CD14-positive monocyte (primary cell): Measurements from ENCODE around the gene ITIH3. TPM values are rescaled to one million over a fixed set of nuclear protein-coding genes. Genes with fewer than 3 reads are reported as not detected.
A peak's percentile ranks its signal among the peaks of the same experiment; 100 is the strongest.

Experiments used
- DNase-seq, 3 donors: peaks; one replicate each; pipeline ENCODE4 v3.0.0-alpha.2; 2011 to 2022
- H2AFZ ChIP-seq: 2 replicates; pipeline ENCODE4 v1.6.0; 2012; ENCODE audit warnings: mild to moderate bottlenecking, low read depth, low read length, inconsistent platforms; ENCODE audit not compliant: insufficient read depth, poor library complexity, severe bottlenecking
- H3K27ac ChIP-seq, 2 donors: 1 replicate in 1 of 2; 2 replicates in 1 of 2; pipeline ENCODE4 v1.5.1; 2012 to 2013; ENCODE audit warnings: low read length in 2 of 2, control low read depth in 1 of 2, inconsistent platforms in 1 of 2, low read depth in 1 of 2, mild to moderate bottlenecking in 1 of 2
- H3K27me3 ChIP-seq, 2 donors: one replicate each; pipeline versions ENCODE4 v1.6.0 to v1.6.1; 2011 to 2013; ENCODE audit warnings: low read length in 2 of 2; ENCODE audit not compliant: control insufficient read depth in 2 of 2, insufficient read depth in 2 of 2
- H3K36me3 ChIP-seq, 2 donors: replicated peaks in 1 of 2; 1 replicate in 1 of 2; 2 replicates in 1 of 2; pipeline versions ENCODE4 v1.5.1 to v1.6.1; 2012 to 2013; ENCODE audit warnings: low read length in 2 of 2, control low read depth in 1 of 2, inconsistent platforms in 1 of 2, mild to moderate bottlenecking in 1 of 2; ENCODE audit not compliant: insufficient read depth in 2 of 2, control insufficient read depth in 1 of 2
- H3K4me1 ChIP-seq, 2 donors: 1 replicate in 1 of 2; 2 replicates in 1 of 2; pipeline versions ENCODE4 v1.5.1 to v1.6.1; 2012 to 2013; ENCODE audit warnings: low read length in 2 of 2, control low read depth in 1 of 2, inconsistent platforms in 1 of 2, mild to moderate bottlenecking in 1 of 2, moderate library complexity in 1 of 2; ENCODE audit not compliant: insufficient read depth in 2 of 2, control insufficient read depth in 1 of 2
- H3K4me2 ChIP-seq: replicated peaks from 2 replicates; pipeline ENCODE3; 2012; ENCODE audit warnings: low read length, moderate library complexity, mild to moderate bottlenecking; ENCODE audit not compliant: poor library complexity, severe bottlenecking; ENCODE audit errors: extremely low read depth
- H3K4me3 ChIP-seq, 3 experiments: fragments of 200-600 bp in 1 of 3; sonication (generic) in 1 of 3; replicated peaks in 1 of 3; 1 replicate in 2 of 3; 2 replicates in 1 of 3; pipeline ENCODE4 v1.5.1; 2011 to 2013; ENCODE audit warnings: low read length in 3 of 3, mild to moderate bottlenecking in 3 of 3, control low read depth in 2 of 3, low read depth in 2 of 3, inconsistent platforms in 1 of 3, moderate library complexity in 1 of 3
- H3K79me2 ChIP-seq: 2 replicates; pipeline ENCODE4 v1.6.0; 2012; ENCODE audit warnings: mild to moderate bottlenecking, control low read depth, inconsistent platforms, low read length, moderate library complexity; ENCODE audit not compliant: insufficient read depth
- H3K9ac ChIP-seq: 2 replicates; pipeline ENCODE4 v1.6.0; 2017; ENCODE audit warnings: low read length, mild to moderate bottlenecking; ENCODE audit not compliant: insufficient read depth, poor library complexity, severe bottlenecking
- H3K9me3 ChIP-seq, 2 donors: replicated peaks in 1 of 2; 1 replicate in 1 of 2; 2 replicates in 1 of 2; pipeline versions ENCODE4 v1.5.1 to v1.6.1; 2012 to 2013; ENCODE audit warnings: low read length in 2 of 2, control low read depth in 1 of 2; ENCODE audit not compliant: control insufficient read depth in 1 of 2, insufficient read depth in 1 of 2
- H4K20me1 ChIP-seq: 2 replicates; pipeline ENCODE4 v1.6.0; 2012; ENCODE audit warnings: mild to moderate bottlenecking, low read length, control low read depth, moderate library complexity; ENCODE audit not compliant: insufficient read depth
- H3K27ac Mint-ChIP-seq, 7 donors: one replicate each; pipeline ENCODE4 v1.8.0; 2020; ENCODE audit warnings: mild to moderate bottlenecking in 7 of 7, mixed read lengths in 7 of 7, moderate library complexity in 6 of 7, inconsistent platforms in 2 of 7
- H3K27me3 Mint-ChIP-seq, 3 donors: one replicate each; pipeline ENCODE4 v1.8.0; 2021 to 2022; ENCODE audit warnings: low read depth in 3 of 3, mild to moderate bottlenecking in 3 of 3, mixed read lengths in 3 of 3, moderate library complexity in 3 of 3, inconsistent platforms in 1 of 3
- H3K36me3 Mint-ChIP-seq, 2 donors: one replicate each; pipeline ENCODE4 v1.8.0; 2020; ENCODE audit warnings: mixed read lengths in 2 of 2, inconsistent platforms in 1 of 2, mild to moderate bottlenecking in 1 of 2
- H3K4me1 Mint-ChIP-seq: one replicate; pipeline ENCODE4 v1.8.0; 2020; ENCODE audit warnings: mild to moderate bottlenecking, mixed read lengths
- H3K4me3 Mint-ChIP-seq, 2 donors: one replicate each; pipeline ENCODE4 v1.8.0; 2020; ENCODE audit warnings: mild to moderate bottlenecking in 2 of 2, mixed read lengths in 2 of 2, moderate library complexity in 1 of 2
- H3K9me3 Mint-ChIP-seq, 7 donors: one replicate each; pipeline ENCODE4 v1.8.0; 2020 to 2022; ENCODE audit warnings: mixed read lengths in 7 of 7, mild to moderate bottlenecking in 6 of 7, moderate library complexity in 6 of 7, inconsistent platforms in 2 of 7
- WGBS: methylation state at CpG from one replicate; pipeline ENCODE4 v1.1.5; 2013; ENCODE audit warnings: missing lambda C conversion rate; ENCODE audit not compliant: insufficient coverage; 5-methylcytosine and 5-hydroxymethylcytosine counted together
- intact Hi-C, 2 donors: fragments of 100-400 bp; cut with micrococcal nuclease; formaldehyde crosslinking; loops; one replicate each; pipeline versions ENCODE4 v1.15.0 to v1.15.1; 2023
- polyA plus RNA-seq, 3 donors: library from polyadenylated mRNA; depleted of rRNA in 1 of 3; unstranded in 2 of 3; stranded (reverse) in 1 of 3; fragments of 300-500 nt in 2 of 3; fragments of >200 nt in 1 of 3; fragmentation: Illumina TruSeq in 2 of 3; gene quantifications; 1 replicate in 2 of 3; 2 replicates in 1 of 3; pipeline ENCODE4 v1.2.3, GENCODE V29; 2012 to 2021
- TF ChIP-seq, protein P1 (sequence below): fragments of 200-600 bp; IDR thresholded peaks from one replicate; pipeline ENCODE4 v1.8.0; 2022; ENCODE audit warnings: antibody characterized with exemption, mild to moderate bottlenecking

ITIH3 gene
- polyA plus RNA-seq, 3 donors = 0.07 TPM; not detected in 2

DNA sequence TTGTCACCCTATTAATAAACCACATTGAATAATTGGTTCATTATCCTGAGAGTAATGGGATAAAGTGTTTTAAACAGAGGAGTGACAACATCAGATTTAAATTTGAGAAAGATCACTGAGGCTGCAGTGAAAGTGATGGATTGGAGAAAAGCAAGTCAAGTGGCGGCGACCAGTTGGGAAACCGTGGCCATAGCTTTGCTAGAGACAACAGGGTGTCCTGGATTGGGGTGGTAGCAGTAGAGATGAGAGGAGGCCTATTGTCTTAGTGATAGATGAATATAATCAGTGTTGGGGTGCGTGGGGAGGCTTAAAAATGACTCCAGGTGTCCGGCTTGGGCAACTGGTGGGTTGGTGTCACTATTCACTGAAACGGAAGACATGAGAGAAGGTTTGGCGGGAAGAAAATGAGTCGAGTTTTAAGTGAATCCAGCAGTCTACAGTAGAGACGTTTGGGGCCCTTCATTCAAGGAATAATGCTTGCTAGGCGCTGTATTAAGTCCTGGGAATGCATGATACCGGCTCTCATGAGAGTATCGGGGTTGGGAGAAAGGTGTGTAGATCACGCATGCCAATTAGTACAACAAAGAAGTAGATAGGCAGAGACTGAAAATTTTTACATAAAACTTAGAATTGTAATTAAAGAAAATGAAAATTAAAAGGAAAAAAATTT, 24.7 kb upstream of the ITIH3 start:
- intact Hi-C loops = no loop called here
- WGBS = 34% methylated on average over 10 of the region's 13 CpGs
- Mint-ChIP-seq H3K27me3 (peaks cover 0 to 2% (median 0%) of the 10 kb centered on the region in 3 donors), H3K4me3 (peak overlapping the region; percentile 85 to 93), H3K36me3 (peaks cover 30 to 45% of the 10 kb centered on the region in 2 donors), H3K9me3 (peaks cover 0 to 2% (median 0%) of the 10 kb centered on the region in 7 donors), H3K27ac (peak overlapping the region; percentile 81 to 97 (median 93)), H3K4me1 (peaks cover 24% of the 10 kb centered on the region)
- H3K36me3 ChIP-seq = peaks cover 21 to 36% of the 10 kb centered on the region in 2 donors
- peak overlapping the region; percentile 60 to 85 (median 67) for H3K4me3 ChIP-seq
- peak overlapping the region; percentile 92 for H3K9ac ChIP-seq
- peak overlapping the region in 1 of 2 donors; percentile 86 for H3K27ac ChIP-seq
- peaks cover 32% of the 10 kb centered on the region for H3K79me2 ChIP-seq
- H3K27me3 ChIP-seq = no peaks in the 10 kb centered on the region
- peak overlapping the region; percentile 90 for H3K4me2 ChIP-seq
- peaks cover 25 to 28% of the 10 kb centered on the region in 2 donors for H3K4me1 ChIP-seq
- H3K9me3 ChIP-seq = no peaks in the 10 kb centered on the region
- H2AFZ ChIP-seq = peak overlapping the region; percentile 91
- no peak for DNase-seq
- TF ChIP-seq, protein P1, sequence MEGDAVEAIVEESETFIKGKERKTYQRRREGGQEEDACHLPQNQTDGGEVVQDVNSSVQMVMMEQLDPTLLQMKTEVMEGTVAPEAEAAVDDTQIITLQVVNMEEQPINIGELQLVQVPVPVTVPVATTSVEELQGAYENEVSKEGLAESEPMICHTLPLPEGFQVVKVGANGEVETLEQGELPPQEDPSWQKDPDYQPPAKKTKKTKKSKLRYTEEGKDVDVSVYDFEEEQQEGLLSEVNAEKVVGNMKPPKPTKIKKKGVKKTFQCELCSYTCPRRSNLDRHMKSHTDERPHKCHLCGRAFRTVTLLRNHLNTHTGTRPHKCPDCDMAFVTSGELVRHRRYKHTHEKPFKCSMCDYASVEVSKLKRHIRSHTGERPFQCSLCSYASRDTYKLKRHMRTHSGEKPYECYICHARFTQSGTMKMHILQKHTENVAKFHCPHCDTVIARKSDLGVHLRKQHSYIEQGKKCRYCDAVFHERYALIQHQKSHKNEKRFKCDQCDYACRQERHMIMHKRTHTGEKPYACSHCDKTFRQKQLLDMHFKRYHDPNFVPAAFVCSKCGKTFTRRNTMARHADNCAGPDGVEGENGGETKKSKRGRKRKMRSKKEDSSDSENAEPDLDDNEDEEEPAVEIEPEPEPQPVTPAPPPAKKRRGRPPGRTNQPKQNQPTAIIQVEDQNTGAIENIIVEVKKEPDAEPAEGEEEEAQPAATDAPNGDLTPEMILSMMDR = no peak
- H4K20me1 ChIP-seq = peaks cover 4% of the 10 kb centered on the region

DNA sequence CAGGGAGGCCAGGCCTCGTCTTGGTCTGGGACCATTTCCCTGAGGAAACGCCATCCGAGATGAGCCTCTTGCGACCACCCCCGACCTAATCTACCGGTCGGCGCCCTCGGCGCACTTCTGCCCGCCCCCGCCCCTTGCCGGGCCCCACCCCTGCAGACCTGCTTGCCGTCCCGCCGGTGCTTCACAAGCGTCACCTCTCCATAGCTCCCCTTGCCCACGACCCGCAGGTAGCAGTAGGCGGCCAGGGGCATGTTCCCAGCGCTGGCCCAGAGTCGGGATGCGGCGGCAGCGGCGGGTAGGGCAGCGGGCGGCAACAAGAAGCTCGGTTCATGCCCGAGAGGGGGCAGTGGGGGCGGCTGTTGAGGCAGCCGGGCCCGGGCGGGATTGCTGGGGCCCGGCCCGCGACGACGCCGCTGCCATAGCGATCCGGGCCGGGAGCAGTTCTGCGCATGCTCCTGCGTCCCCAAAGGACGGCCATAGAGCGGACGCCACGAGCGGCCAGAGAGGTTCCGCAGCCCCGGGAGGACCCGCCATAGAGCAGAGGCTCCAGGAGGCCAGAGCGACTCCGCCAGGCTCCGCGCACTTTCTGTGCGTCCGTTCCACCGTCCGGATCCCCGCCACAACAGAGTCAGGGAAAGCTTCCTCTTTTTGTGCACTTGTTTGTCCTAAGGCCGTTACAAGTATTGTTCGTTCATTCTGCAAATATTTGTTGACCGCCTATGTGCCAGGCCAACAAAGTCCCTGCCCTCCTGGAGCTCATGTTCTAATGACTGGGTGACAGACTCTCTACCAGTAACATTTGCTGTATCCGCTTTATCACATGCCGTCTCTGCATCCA, 23.9 kb upstream of the ITIH3 start, which contains the start of gene NEK4:
Gene NEK4 (minus strand): TSS at position 445 of the 838 bp plus-strand sequence. CDS start 194 bp downstream, at position 251.
- H3K27ac ChIP-seq = peak within 1 kb of the TSS; percentile 73 to 86
- H3K79me2 ChIP-seq = peaks cover 32% of the 10 kb centered on the region
- under 1% methylated on average over 58 of the region's 67 CpGs for WGBS
- H3K36me3 ChIP-seq = peaks cover 15 to 28% of the 10 kb centered on the region in 2 donors
- H3K9ac ChIP-seq = peak within 1 kb of the TSS; percentile 92
- TF ChIP-seq, protein P1 = no peak
- peaks cover 25 to 40% of the 10 kb centered on the region in 2 donors for H3K36me3 Mint-ChIP-seq
- H3K4me3 Mint-ChIP-seq = peak within 1 kb of the TSS; percentile 85 to 93
- H2AFZ ChIP-seq = peak within 1 kb of the TSS; percentile 91
- intact Hi-C loops = no loop called here
- no peaks in the 10 kb centered on the region for H3K9me3 ChIP-seq
- DNase-seq = peak; percentile 87 to 92 (median 89)
- peaks cover 33 to 36% of the 10 kb centered on the region in 2 donors for H3K4me1 ChIP-seq
- no peaks in the 10 kb centered on the region for H3K27me3 ChIP-seq
- peak within 1 kb of the TSS; percentile 90 for H3K4me2 ChIP-seq
- H3K4me1 Mint-ChIP-seq = peaks cover 32% of the 10 kb centered on the region
- H3K27me3 Mint-ChIP-seq = peaks cover 0 to 3% (median 2%) of the 10 kb centered on the region in 3 donors
- H4K20me1 ChIP-seq = peaks cover 4% of the 10 kb centered on the region
- peaks cover 0 to 2% (median 0%) of the 10 kb centered on the region in 7 donors for H3K9me3 Mint-ChIP-seq
- H3K27ac Mint-ChIP-seq = peak within 1 kb of the TSS; percentile 93 to 97 (median 94)
- H3K4me3 ChIP-seq = peak within 1 kb of the TSS; percentile 60 to 85 (median 67)
